Prostate gland (tissue), 2 donors: Measurements from ENCODE around the gene DQX1.

ENCODE experiments used
- POLR2A ChIP-seq: fragments of 450-650 bp; IDR thresholded peaks from one replicate; pipeline ENCODE4 v1.6.1; 2016; ENCODE audit warnings: antibody characterized with exemption, mild to moderate bottlenecking
- POLR2AphosphoS5 ChIP-seq: sonication (generic); formaldehyde crosslinking; IDR thresholded peaks from one replicate; pipeline ENCODE4 v1.6.1; 2017; ENCODE audit warnings: antibody characterized with exemption
- TF ChIP-seq, protein P1 (sequence below), 4 experiments: fragments of 200-600 bp in 2 of 4; fragments of 450-650 bp in 2 of 4; sonication (generic) in 2 of 4; IDR thresholded peaks; 1 replicate in 3 of 4; 2 replicates in 1 of 4; pipeline ENCODE4 v1.5.1; 2016 to 2019; ENCODE audit warnings: antibody characterized with exemption in 4 of 4, mild to moderate bottlenecking in 2 of 4, moderate library complexity in 2 of 4

DNA sequence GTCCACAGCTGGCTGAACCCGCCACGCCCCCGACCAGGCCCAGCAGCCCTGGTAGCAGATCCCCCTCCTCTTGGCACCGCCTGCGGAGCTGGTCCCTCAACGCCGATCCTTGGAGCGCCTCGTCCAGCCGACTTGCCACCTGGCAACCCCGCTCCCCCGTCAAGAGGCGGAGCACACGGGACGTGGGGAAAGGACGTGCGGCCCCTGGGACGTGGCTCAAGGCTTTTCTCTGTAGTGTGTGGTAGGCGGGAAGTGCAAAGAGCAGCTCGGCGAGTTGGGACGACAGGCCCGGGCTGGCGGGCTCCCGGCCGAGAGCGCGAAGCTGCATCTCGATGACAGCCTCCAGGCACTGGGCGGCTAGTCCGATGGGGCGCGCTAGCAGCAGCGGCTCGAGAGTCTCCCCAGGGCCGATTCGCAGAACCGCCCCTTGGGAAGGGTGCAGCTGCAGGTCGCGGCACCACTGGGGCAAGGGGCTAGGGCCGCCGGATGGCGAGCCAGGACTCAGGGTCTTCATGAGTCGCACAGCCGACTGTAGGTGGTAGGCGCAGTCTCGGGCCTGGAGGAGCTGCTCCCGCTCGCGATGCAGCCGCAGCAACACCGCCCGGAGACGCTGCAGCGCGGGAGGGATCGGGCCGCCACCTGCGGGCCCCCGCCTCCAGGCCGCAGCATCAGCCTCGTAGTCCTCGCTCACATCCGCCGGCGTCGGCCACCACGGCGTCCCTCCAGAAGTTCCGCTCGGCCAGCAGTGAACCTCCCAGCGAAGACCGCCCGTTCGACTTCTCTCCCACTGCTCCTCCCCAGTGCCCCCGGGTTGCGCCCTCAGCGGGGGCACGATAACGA lies 43.9 kb downstream of the DQX1 start:
- TF ChIP-seq, protein P1, sequence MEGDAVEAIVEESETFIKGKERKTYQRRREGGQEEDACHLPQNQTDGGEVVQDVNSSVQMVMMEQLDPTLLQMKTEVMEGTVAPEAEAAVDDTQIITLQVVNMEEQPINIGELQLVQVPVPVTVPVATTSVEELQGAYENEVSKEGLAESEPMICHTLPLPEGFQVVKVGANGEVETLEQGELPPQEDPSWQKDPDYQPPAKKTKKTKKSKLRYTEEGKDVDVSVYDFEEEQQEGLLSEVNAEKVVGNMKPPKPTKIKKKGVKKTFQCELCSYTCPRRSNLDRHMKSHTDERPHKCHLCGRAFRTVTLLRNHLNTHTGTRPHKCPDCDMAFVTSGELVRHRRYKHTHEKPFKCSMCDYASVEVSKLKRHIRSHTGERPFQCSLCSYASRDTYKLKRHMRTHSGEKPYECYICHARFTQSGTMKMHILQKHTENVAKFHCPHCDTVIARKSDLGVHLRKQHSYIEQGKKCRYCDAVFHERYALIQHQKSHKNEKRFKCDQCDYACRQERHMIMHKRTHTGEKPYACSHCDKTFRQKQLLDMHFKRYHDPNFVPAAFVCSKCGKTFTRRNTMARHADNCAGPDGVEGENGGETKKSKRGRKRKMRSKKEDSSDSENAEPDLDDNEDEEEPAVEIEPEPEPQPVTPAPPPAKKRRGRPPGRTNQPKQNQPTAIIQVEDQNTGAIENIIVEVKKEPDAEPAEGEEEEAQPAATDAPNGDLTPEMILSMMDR (IDR thresholded peaks at IDR 0.05), result no peak
- TF ChIP-seq POLR2AphosphoS5 (no peak), POLR2A (no peak)
